ENCODE data around the gene KCND1.

- TF ChIP-seq CTCF (IDR thresholded peaks at IDR 0.05) (no peak), POLR2A (IDR thresholded peaks at IDR 0.05) (no peak)
Observed at GRCh38 chrX:49019050-49019449, 47.4 kb upstream of the KCND1 start.

Data from stomach (tissue), 4 donors.